CD4-positive, alpha-beta T cell treated with Interleukin-10 for 1 hour (primary cell): ENCODE results near the gene BTBD7.

Experiments used
- DNase-seq: peaks from one replicate; pipeline ENCODE4 v3.0.0-alpha.2; 2020

Gene BTBD7

GRCh38 chr14:93328546-93328945, 4.3 kb downstream of the BTBD7 start:
- DNase-seq: no peak

- no peak for DNase-seq
Measured at GRCh38 chr14:93326196-93326595, 6.6 kb downstream of the BTBD7 start.

- no peak for DNase-seq
Measured at GRCh38 chr14:93323600-93324174, 9.1 kb downstream of the BTBD7 start.

- DNase-seq: no peak
Measured at GRCh38 chr14:93322929-93323599, 9.8 kb downstream of the BTBD7 start.

- no peak for DNase-seq
Measured at GRCh38 chr14:93320489-93320888, 12.3 kb downstream of the BTBD7 start.

GRCh38 chr14:93319958-93320357, 12.9 kb downstream of the BTBD7 start:
- no peak for DNase-seq

GRCh38 chr14:93319494-93319893, 13.3 kb downstream of the BTBD7 start:
- DNase-seq: no peak

GRCh38 chr14:93318927-93319326, 13.9 kb downstream of the BTBD7 start:
- DNase-seq: no peak

GRCh38 chr14:93317875-93318807, 14.7 kb downstream of the BTBD7 start:
- no peak for DNase-seq

- no peak for DNase-seq
Measured at GRCh38 chr14:93317210-93317874, 15.5 kb downstream of the BTBD7 start.

GRCh38 chr14:93316716-93317115, 16.1 kb downstream of the BTBD7 start:
- DNase-seq: no peak

GRCh38 chr14:93315575-93315974, 17.3 kb downstream of the BTBD7 start:
- DNase-seq: no peak

GRCh38 chr14:93311082-93311481, 21.8 kb downstream of the BTBD7 start:
- DNase-seq: no peak

GRCh38 chr14:93309427-93309966, 23.3 kb downstream of the BTBD7 start:
- no peak for DNase-seq

- no peak for DNase-seq
Measured at GRCh38 chr14:93308686-93309345, 24.0 kb downstream of the BTBD7 start.

GRCh38 chr14:93306812-93307211, 26.0 kb downstream of the BTBD7 start:
- DNase-seq: no peak

- no peak for DNase-seq
Measured at GRCh38 chr14:93305725-93306418, 27.0 kb downstream of the BTBD7 start.

- DNase-seq: no peak
Measured at GRCh38 chr14:93304771-93305170, 28.1 kb downstream of the BTBD7 start.

GRCh38 chr14:93303659-93304058, 29.2 kb downstream of the BTBD7 start:
- no peak for DNase-seq

GRCh38 chr14:93302688-93303581, 29.9 kb downstream of the BTBD7 start:
- DNase-seq: no peak
